Measurements from ENCODE around the gene ZNF423. TPM values are rescaled to one million over a fixed set of nuclear protein-coding genes. Genes with fewer than 3 reads are reported as not detected.

Gene ZNF423
- total RNA-seq, 6 experiments from 2014 or later: 0.43 to 1.2 (median 0.89) TPM

GRCh38 chr16:49851468-49851787, 4.5 kb downstream of the ZNF423 start:
- no peaks in the 10 kb centered on the region for H3K27me3 ChIP-seq
- no peak for ATAC-seq
- WGBS (ENCODE audit: insufficient coverage, low coverage, low lambda C conversion rate, missing lambda C conversion rate): 43% methylated on average over 5 of the region's 5 CpGs
- no peaks in the 10 kb centered on the region for H3K9me3 ChIP-seq
- no peak overlapping the region for H3K27ac ChIP-seq
- H3K4me3 ChIP-seq: no peak overlapping the region
- no peaks in the 10 kb centered on the region for H3K36me3 ChIP-seq
- intact Hi-C loops (cut with DNase I): no loop called here
- TF ChIP-seq POLR2A (IDR thresholded peaks at IDR 0.05): no peak
- no peak for TF ChIP-seq CTCF (IDR thresholded peaks at IDR 0.05)
- no peak for DNase-seq
- no peaks in the 10 kb centered on the region for H3K4me1 ChIP-seq

- no peak overlapping the region for H3K27ac ChIP-seq
- no peak for DNase-seq
- WGBS (ENCODE audit: insufficient coverage, low coverage, low lambda C conversion rate, missing lambda C conversion rate): 35% methylated on average over 11 of the region's 13 CpGs
These were observed 5.1 kb downstream of the ZNF423 start for GRCh38 chr16:49850558-49851467.

GRCh38 chr16:49849754-49850108, 6.2 kb downstream of the ZNF423 start:
- no peak for DNase-seq
- no peaks in the 10 kb centered on the region for H3K4me1 ChIP-seq
- H3K27ac ChIP-seq: no peak overlapping the region
- no peaks in the 10 kb centered on the region for H3K36me3 ChIP-seq
- TF ChIP-seq CTCF (IDR thresholded peaks at IDR 0.05) (no peak), POLR2A (IDR thresholded peaks at IDR 0.05) (no peak)
- no peaks in the 10 kb centered on the region for H3K27me3 ChIP-seq
- 38% methylated on average over 8 of the region's 8 CpGs for WGBS (ENCODE audit: insufficient coverage, low coverage, low lambda C conversion rate, missing lambda C conversion rate)
- no peak overlapping the region for H3K4me3 ChIP-seq
- H3K9me3 ChIP-seq: no peaks in the 10 kb centered on the region
- intact Hi-C loops (cut with DNase I): no loop called here
- no peak for ATAC-seq

More at GRCh38 chr16:49850558-49851467, 5.1 kb downstream of the ZNF423 start:
- no peaks in the 10 kb centered on the region for H3K9me3 ChIP-seq
- no peaks in the 10 kb centered on the region for H3K27me3 ChIP-seq
- intact Hi-C loops (cut with DNase I): no loop called here
- H3K4me1 ChIP-seq: no peaks in the 10 kb centered on the region
- no peak for ATAC-seq
- no peaks in the 10 kb centered on the region for H3K36me3 ChIP-seq
- TF ChIP-seq POLR2A (IDR thresholded peaks at IDR 0.05) (no peak), CTCF (IDR thresholded peaks at IDR 0.05) (no peak)
- H3K4me3 ChIP-seq: no peak overlapping the region

GRCh38 chr16:49849037-49849753, 6.7 kb downstream of the ZNF423 start:
- WGBS (ENCODE audit: insufficient coverage, low coverage, low lambda C conversion rate, missing lambda C conversion rate): 58% methylated on average over 6 of the region's 6 CpGs

More at GRCh38 chr16:49849037-49849753, 6.7 kb downstream of the ZNF423 start:
- H3K4me3 ChIP-seq: no peak overlapping the region
- TF ChIP-seq CTCF (IDR thresholded peaks at IDR 0.05): no peak
- TF ChIP-seq POLR2A (IDR thresholded peaks at IDR 0.05): no peak
- no peaks in the 10 kb centered on the region for H3K36me3 ChIP-seq
- H3K27ac ChIP-seq: no peak overlapping the region
- ATAC-seq: no peak
- DNase-seq: no peak
- intact Hi-C loops (cut with DNase I): no loop called here
- H3K9me3 ChIP-seq: no peaks in the 10 kb centered on the region
- no peaks in the 10 kb centered on the region for H3K4me1 ChIP-seq
- H3K27me3 ChIP-seq: no peaks in the 10 kb centered on the region

Data from right lobe of liver (tissue), 6 donors.